ENCODE measurements around the gene CCDC73.
"Not testable (repeated sequence)": the region's sequence is repeated elsewhere in the genome, so short reads cannot be mapped to it uniquely, and the experiment has no call there.

Gene CCDC73

DNA sequence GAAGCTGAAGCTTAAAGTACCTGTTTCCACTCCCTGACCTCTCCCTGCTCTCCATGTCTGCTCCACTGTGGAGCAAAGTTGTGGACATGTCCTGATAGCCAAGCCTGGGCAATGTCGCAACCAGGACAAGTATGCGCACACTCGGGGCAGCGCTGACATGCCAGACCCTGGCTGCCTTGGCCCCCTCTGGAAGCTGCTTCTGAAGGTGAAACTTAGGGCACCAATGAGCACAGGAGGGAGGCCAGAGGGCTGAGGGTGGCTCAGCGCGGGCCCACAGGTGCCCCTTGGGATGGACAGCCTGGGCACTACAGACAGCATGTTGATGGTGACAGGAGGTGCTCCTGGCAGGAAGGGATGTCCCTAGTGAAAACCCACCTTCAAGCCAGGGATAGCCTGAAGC is 90.2 kb downstream of the CCDC73 start:
- ATAC-seq (no peak), DNase-seq (no peak)
- no peak overlapping the region for H3K4me3 Mint-ChIP-seq

DNA sequence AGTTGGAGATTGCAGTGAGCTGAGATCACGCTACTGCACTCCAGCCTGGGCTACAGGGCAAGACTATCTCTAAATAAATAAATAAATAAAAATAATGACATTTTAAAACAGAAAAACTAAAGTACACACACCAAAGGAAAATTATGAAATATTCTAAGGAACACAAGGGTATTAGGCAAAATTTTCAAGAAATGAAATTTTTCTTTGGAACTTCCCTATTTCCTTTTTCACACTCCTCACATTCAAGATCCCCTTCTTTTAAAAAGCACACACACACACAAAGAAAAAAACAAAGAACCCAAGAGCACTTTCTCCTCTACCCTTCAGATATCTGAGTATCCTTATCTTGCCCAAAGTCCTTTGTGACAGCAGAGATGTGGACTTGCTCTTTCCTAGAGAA is 92.8 kb downstream of the CCDC73 start:
- ATAC-seq (no peak), DNase-seq (no peak)
- Mint-ChIP-seq H3K27ac (peak overlapping the region in 1 of 2 donors; percentile 78), H3K4me3 (no peak overlapping the region), H3K27me3 (peaks cover 6% of the 10 kb centered on the region), H3K9me3 (peaks cover 0 to 11% of the 10 kb centered on the region in 2 donors), H3K4me1 (peaks cover under 1% of the 10 kb centered on the region)

More for the DNA sequence above, 90.2 kb downstream of the CCDC73 start:
- H3K9me3 Mint-ChIP-seq = peaks cover 0 to 11% of the 10 kb centered on the region in 2 donors
- H3K4me1 Mint-ChIP-seq = peaks cover 10% of the 10 kb centered on the region
- H3K27ac Mint-ChIP-seq = no peak overlapping the region
- H3K27me3 Mint-ChIP-seq = peaks cover 13% of the 10 kb centered on the region

DNA sequence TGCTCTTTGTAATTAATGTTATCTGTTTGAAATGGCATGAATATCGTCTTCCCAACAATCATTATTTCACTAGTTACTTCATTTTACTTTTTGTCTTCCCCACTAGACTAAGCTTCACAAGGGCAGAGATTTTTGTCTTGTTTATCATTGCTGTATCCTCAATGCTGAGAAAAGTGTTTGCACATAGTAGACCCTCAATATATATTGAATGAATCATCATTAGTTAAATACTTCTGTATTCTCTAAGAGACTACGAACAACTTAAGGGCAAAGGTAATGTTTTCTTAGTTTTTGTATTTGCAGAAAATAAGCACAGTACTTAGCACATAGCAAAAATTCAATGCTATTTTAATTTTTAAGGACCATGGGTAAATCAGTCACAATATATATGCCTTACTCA is 95.9 kb downstream of the CCDC73 start:
- Mint-ChIP-seq H3K27ac (no peak overlapping the region), H3K4me1 (no peaks in the 10 kb centered on the region), H3K27me3 (peaks cover 13% of the 10 kb centered on the region), H3K9me3 (no peaks in the 10 kb centered on the region), H3K4me3 (no peak overlapping the region)
- DNase-seq (no peak), ATAC-seq (no peak)

DNA sequence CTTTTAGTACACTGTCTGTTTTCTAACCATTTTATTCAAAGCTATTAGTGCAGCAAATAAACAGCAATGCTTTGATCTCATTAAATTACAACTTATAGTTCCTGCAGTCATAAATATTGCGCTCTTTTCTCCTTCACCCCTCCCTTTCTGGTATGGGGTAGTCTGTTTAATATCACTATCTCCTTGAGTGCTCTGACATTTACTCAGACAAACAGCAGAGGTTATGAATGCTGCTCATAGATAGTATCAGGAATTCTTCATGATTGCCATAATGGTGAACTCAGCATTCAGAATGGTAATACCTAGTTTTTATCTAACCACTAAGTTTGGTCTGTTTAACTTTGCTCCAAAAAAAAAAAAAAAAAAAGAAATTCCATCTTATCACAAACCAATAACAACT is 123.4 kb downstream of the CCDC73 start:
- peaks cover 5 to 9% of the 10 kb centered on the region in 2 donors for H3K9me3 Mint-ChIP-seq
- DNase-seq (no peak), ATAC-seq (no peak)
- H3K4me1 Mint-ChIP-seq = no peaks in the 10 kb centered on the region
- no peak overlapping the region for H3K27ac Mint-ChIP-seq
- H3K27me3 Mint-ChIP-seq = peaks cover 8% of the 10 kb centered on the region
- no peak overlapping the region for H3K4me3 Mint-ChIP-seq

DNA sequence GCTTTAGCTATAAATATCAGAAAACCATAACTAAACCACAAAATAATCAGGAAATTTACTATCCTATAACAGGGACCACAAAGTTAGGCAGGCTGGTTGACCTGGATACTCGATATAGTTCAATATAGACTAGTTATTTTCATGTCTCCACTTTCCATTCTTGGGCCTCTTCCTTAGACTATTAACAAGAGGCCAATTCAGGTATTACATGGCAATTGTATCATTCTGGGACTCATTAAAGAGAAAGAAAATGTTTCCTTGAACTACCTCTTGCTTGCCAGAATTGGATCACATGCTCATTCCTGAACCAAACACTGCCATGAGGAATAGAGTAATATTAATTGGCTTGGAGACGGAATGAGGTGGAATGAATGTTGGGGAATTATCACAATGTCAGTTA is 134.8 kb downstream of the CCDC73 start:
- peaks cover 0 to 2% of the 10 kb centered on the region in 2 donors for H3K9me3 Mint-ChIP-seq
- H3K27ac Mint-ChIP-seq = no peak overlapping the region
- H3K4me1 Mint-ChIP-seq = peaks cover 26% of the 10 kb centered on the region
- H3K27me3 Mint-ChIP-seq = peaks cover 16% of the 10 kb centered on the region
- H3K4me3 Mint-ChIP-seq = no peak overlapping the region
- no peak for ATAC-seq
- no peak for DNase-seq

DNA sequence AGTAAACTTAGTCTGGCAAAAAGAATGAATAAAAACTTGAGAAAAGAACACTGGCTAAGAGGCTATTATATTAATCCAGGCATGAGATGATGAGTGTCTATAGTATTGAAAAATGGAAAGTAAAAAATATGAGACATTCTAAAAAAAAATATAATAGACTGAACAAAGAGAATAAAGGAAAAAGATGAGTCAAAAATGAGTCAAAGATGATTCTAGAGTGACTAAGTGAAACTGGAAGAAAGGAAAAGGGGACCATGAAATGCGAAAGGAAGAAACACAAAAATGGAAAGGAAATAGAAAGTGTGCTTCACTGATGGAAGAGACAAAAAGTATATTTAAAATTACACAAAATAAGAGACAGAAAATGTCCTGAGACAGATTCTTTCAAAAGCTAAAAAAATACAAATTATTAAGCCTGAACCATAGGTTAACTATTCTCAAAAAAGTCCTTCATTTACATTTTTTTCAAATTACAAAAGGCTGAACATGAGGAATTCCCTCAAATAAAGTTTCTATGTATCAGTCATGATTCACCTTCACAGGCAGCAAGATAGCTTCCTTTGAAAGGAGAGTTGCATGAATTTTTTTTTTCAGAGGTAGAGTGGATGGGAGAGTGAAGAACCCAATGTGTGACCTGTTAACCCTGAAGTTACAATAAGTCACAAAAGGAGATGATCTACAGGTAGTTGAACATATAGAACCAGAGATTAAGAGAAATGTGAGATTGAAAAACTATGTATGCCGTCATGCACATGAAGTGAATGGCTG is 135.6 kb downstream of the CCDC73 start:
- Mint-ChIP-seq H3K4me1 (peaks cover 26% of the 10 kb centered on the region), H3K9me3 (no peaks in the 10 kb centered on the region), H3K27me3 (peaks cover 13% of the 10 kb centered on the region), H3K27ac (no peak overlapping the region), H3K4me3 (peak overlapping the region; percentile 0 to 2)
- ATAC-seq (peak; percentile 54), DNase-seq (no peak)

DNA sequence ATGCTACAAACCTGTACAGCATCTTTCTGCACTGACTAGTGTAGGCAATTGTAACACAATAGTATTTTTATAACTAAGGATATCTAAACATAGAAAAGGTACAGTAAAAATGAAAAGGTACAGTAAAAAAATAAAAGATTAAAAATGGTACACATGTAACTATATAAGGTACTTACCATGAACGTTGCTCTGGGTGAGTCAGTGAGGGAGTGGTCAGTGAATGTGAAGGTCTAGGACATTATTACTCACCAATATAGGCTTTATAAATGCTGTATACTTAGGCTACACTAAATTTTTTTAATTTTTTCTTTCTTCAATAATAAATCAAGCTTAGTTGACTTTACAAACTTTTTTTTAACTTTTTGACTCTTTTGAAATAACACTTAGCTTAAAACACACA is 150.9 kb downstream of the CCDC73 start:
- Mint-ChIP-seq H3K27ac (no peak overlapping the region), H3K4me1 (no peaks in the 10 kb centered on the region), H3K27me3 (peaks cover 7% of the 10 kb centered on the region), H3K4me3 (no peak overlapping the region), H3K9me3 (no peaks in the 10 kb centered on the region)
- DNase-seq (no peak), ATAC-seq (no peak)

DNA sequence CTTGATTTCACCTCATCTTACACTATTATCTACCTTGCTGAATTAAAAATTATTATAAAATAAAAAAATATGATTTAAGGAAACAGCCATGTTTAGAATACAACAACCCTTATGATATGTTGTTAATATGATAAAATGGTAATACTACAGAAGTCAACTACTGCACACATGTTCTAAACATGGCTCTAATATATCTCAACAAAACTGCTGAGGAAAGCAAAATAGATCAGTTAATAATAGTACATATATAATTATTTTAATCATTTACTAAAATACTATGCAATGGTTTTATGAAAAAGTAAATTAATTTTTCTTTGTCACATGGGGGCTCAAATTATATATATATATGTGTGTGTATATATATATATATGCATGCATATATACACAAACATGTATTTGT is 153.1 kb downstream of the CCDC73 start:
- peaks cover 16% of the 10 kb centered on the region for H3K27me3 Mint-ChIP-seq
- H3K9me3 Mint-ChIP-seq = no peaks in the 10 kb centered on the region
- H3K4me1 Mint-ChIP-seq = no peaks in the 10 kb centered on the region
- no peak for DNase-seq
- H3K4me3 Mint-ChIP-seq = no peak overlapping the region
- ATAC-seq = no peak
- H3K27ac Mint-ChIP-seq = no peak overlapping the region

DNA sequence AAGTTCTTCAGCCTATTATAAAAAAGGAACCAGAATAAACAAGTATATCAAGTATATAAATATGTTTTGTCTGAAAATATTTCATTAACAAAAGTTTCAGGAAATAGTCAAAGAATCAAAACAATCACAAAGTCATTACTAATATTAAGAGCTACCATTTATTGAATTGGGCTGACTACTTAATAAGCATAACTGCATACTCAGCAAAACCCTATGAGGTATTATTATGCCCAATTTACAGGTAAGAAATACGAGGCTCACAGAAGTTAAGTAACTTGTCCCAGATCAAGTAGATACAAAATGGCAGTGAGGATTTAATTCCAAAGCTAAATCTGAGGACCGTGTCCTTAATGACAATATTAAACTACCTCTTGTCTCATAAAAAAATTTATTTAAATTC is 158.6 kb downstream of the CCDC73 start:
- ATAC-seq (no peak), DNase-seq (no peak)
- peaks cover 31% of the 10 kb centered on the region for H3K27me3 Mint-ChIP-seq
- H3K4me1 Mint-ChIP-seq = no peaks in the 10 kb centered on the region
- no peaks in the 10 kb centered on the region for H3K9me3 Mint-ChIP-seq
- H3K27ac Mint-ChIP-seq = no peak overlapping the region
- no peak overlapping the region for H3K4me3 Mint-ChIP-seq

DNA sequence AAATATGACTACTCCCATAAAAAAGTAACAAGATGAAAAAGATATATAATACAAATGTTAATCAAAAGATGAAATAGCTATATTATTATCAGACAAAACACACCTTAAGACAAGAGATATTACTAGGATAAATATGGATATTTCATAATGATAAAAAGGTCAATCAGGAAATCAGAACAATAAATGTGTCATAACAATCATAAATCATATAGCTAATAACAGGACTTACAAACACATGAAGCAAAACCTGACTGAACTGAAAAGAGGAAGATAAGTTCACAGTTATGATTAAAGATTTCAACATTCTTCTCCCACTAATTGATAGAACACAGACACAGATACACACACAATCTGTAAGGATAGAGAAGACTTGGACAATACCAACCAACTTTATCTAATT is 163.6 kb downstream of the CCDC73 start:
- peaks cover 36% of the 10 kb centered on the region for H3K27me3 Mint-ChIP-seq
- H3K9me3 Mint-ChIP-seq = no peaks in the 10 kb centered on the region
- no peak for ATAC-seq
- no peak overlapping the region for H3K4me3 Mint-ChIP-seq
- no peak overlapping the region for H3K27ac Mint-ChIP-seq
- H3K4me1 Mint-ChIP-seq = no peaks in the 10 kb centered on the region
- DNase-seq = no peak

DNA sequence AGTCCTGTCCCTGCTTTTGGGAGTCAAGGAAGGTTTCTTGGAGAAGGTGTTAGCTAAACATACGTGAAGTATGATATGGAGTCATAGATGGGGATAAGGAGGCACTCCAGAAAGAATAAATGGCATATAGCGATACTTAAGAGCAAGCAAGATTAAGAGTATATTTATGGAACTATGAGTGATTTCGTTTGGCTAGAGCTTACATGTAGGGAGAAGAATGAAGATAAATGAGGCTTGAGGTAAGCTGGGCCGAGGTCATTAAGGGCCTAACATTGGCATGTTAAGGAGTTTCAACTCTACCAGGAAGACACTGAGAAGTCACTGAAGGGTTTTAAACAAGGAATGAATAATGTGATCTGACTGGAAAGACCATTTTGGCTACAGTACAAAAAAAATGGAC is 177.6 kb downstream of the CCDC73 start:
- Mint-ChIP-seq H3K9me3 (peaks cover 9 to 20% of the 10 kb centered on the region in 2 donors), H3K27me3 (peaks cover 12% of the 10 kb centered on the region), H3K27ac (no peak overlapping the region), H3K4me3 (no peak overlapping the region), H3K4me1 (no peaks in the 10 kb centered on the region)
- no peak for DNase-seq
- ATAC-seq = no peak

DNA sequence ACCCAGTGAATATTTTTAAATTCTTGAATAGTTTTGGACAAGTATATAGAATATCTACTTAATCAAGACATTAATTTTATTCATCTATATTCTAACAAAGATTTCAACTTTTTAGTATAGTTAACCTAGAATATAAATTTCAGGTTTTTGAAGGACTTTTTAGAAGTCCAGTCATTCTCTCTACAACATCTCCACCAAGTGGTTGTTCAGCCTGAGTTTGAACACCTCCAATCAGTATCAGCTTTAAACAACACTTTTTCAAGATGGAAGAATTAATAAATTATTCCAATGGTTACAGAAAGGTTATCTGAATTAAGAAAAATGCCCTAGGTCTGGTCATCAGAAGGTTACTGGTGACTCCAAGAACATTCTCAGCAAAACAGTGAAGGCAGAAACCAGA is 179.0 kb downstream of the CCDC73 start:
- Mint-ChIP-seq H3K27ac (no peak overlapping the region), H3K27me3 (peaks cover 12% of the 10 kb centered on the region), H3K4me3 (no peak overlapping the region), H3K4me1 (no peaks in the 10 kb centered on the region), H3K9me3 (peaks cover 9 to 12% of the 10 kb centered on the region in 2 donors)
- ATAC-seq (no peak), DNase-seq (no peak)

DNA sequence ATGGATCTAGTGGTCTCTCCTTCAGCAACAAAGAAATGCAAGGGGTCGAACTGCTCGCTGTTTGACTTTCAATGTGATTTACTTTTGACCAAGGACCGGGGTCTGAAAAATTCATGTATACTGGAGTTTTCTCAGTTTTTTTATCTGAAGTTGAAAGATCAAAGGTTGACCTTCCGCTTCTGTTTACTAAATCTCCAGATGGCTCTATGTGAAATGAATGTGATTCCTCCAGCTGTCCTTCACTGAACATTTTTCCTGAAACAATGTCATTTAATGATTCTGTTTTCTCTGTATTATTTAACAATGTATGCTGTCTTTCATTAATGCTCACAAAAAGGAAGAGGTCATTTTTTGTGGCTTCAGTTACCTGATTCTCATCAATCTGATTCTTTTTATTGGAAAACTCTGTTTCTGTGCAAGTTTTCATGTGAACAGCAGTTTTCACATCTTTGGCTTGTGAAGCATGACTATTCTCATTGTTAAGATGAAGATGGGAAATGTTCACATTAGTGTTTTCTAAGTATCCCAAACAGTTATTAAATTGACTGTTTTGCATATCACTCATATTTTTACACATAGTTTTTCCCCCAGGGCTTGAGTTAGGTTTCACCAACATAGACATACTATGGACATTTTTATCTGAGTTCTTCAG is 180.8 kb downstream of the CCDC73 start:
- Mint-ChIP-seq H3K4me3 (no peak overlapping the region), H3K4me1 (no peaks in the 10 kb centered on the region), H3K9me3 (peaks cover 7 to 8% of the 10 kb centered on the region in 2 donors), H3K27ac (no peak overlapping the region), H3K27me3 (peaks cover under 1% of the 10 kb centered on the region)
- no peak for DNase-seq
- ATAC-seq = no peak

DNA sequence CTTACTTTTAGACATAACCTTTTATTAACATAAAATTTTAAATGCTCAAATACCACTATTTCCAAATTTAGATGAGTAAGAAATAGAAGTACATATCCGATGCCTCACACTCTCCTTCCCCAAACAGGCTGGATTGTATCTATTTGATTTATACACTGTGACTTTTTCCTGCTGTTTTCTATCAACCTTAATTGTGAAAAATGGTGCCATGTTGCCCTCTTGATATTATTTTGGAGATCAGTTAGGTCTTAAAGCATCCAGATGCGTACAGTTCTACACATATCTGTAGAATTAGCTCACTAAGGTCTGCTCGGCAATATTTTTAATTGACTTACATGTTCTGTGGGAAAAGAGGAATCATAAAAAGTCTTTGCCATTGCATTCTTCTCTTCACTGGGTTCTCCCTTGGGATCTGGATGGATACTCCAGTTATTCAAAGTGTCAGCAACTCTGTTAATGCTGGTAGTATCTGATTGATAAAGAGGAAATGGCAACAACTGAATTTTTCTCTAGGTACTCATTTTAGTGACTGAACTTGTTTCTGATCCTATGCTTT is 183.6 kb downstream of the CCDC73 start:
- Mint-ChIP-seq H3K4me3 (no peak overlapping the region), H3K4me1 (no peaks in the 10 kb centered on the region), H3K9me3 (peaks cover 18 to 21% of the 10 kb centered on the region in 2 donors), H3K27me3 (no peaks in the 10 kb centered on the region), H3K27ac (no peak overlapping the region)
- DNase-seq = no peak
- ATAC-seq = no peak

DNA sequence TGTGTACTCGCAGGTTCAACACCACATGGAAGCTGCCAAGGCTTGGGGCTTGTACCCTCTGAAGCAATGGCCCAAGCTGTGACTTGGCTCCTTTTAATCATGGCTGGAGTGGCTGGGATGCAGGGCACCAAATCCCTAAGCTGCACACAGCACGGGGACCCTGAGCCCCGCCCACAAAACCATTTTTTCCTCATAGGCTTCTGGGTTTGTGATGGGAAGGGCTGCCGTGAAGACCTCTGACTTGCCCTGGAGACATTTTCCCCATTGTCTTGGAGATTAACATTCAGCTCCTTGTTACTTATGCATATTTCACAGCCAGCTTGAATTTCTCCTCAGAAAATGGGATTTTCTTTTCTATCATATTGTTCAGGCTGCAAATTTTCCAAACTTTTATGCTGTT is 185.6 kb downstream of the CCDC73 start:
- H3K27me3 Mint-ChIP-seq, H3K4me3 Mint-ChIP-seq, H3K4me1 Mint-ChIP-seq, DNase-seq, ATAC-seq: not testable (repeated sequence)
- Mint-ChIP-seq H3K9me3 (peaks cover 18 to 21% of the 10 kb centered on the region in 2 donors), H3K27ac (peak overlapping the region in 1 of 2 donors; percentile 27)

DNA sequence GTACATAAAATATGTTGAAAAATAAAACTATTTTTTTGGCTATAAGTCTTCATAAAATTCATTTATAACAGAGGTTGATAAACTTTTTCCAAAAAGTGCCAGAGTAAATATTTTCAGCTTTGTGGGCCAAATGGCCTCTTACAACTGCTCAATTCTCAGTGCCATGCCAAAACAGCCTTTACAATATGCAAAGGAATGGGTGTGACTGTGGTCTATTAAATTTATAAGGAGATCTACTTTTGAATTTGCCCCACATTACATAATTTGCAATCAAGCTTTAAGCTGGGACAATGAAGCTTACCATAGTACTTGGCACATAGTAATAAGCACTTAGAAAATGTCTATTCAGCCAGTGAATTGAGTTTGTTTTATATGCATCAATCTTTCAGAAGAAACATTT is 188.2 kb downstream of the CCDC73 start:
- DNase-seq (no peak), ATAC-seq (no peak)
- H3K27ac Mint-ChIP-seq = no peak overlapping the region
- H3K4me1 Mint-ChIP-seq = no peaks in the 10 kb centered on the region
- peaks cover 18 to 21% of the 10 kb centered on the region in 2 donors for H3K9me3 Mint-ChIP-seq
- no peaks in the 10 kb centered on the region for H3K27me3 Mint-ChIP-seq
- no peak overlapping the region for H3K4me3 Mint-ChIP-seq

Data from stimulated activated naive CD8-positive, alpha-beta T cell treated with anti-CD3 and anti-CD28 coated beads, Interleukin-15, amount 100 ng/mL, for 72 hours (primary cell).